MM.1S (cell line): Measurements from ENCODE around the gene SLC10A1.

Experiments
- CTCF ChIP-seq: fragments of 300-600 bp; sonication (generic); IDR thresholded peaks from 2 replicates; pipeline ENCODE4 v1.5.1; 2016; ENCODE audit warnings: antibody characterized with exemption, low read length, mixed read lengths
- EZH2 ChIP-seq: fragments of 300-600 bp; sonication (generic); optimal IDR thresholded peaks from 2 replicates; pipeline ENCODE3; 2017; ENCODE audit warnings: low read depth, mild to moderate bottlenecking, antibody characterized with exemption, low read length, mixed read lengths

DNA sequence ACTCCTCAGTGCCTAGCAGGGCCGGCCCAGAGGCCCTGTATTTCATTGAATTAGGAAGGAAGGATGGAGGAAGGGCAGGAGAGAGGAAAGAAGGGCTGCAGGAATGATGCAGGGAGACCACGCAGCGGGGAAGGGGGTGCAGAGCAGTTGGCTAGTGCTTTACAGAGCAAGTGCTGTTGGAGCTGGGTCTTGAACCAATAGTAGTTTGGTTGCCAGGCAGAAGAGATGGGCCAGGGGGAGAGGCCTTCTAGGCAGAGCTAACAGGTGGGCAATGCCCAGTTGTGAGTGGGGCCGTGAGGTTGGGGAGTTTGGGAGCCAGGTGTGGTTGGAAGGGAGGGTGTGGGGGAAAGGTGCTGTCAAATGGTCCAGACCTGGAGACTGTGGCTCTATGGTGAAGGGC lies 69.2 kb downstream of the SLC10A1 start:
- no peak for TF ChIP-seq CTCF
- TF ChIP-seq EZH2 = no peak
